Sigmoid colon (tissue), 7 donors: ENCODE measurements around the gene UHRF2. TPM values are rescaled to one million over a fixed set of nuclear protein-coding genes. Genes with fewer than 3 reads are reported as not detected.
"Not testable (repeated sequence)": the region's sequence is repeated elsewhere in the genome, so short reads cannot be mapped to it uniquely, and the experiment has no call there.

Experiments
- DNase-seq: peaks from one replicate; pipeline ENCODE4 v3.0.0-alpha.2; 2019
- H3K27ac ChIP-seq, 4 donors: fragments of 200-600 bp; sonication (generic); one replicate each; pipeline ENCODE4 v1.5.1; 2016 to 2019; ENCODE audit warnings: mild to moderate bottlenecking in 1 of 4
- H3K27me3 ChIP-seq, 3 donors: fragments of 200-600 bp; sonication (generic); one replicate each; pipeline ENCODE4 v1.5.1; 2019; ENCODE audit warnings: mild to moderate bottlenecking in 1 of 3
- H3K36me3 ChIP-seq, 4 donors: fragments of 200-600 bp; sonication (generic); one replicate each; pipeline ENCODE4 v1.5.1; 2016 to 2019
- H3K4me1 ChIP-seq, 4 donors: fragments of 200-600 bp; sonication (generic); one replicate each; pipeline ENCODE4 v1.5.1; 2017 to 2019
- H3K4me3 ChIP-seq, 4 donors: fragments of 200-600 bp; sonication (generic); one replicate each; pipeline ENCODE4 v1.5.1; 2017 to 2019; ENCODE audit warnings: mild to moderate bottlenecking in 2 of 4, moderate library complexity in 1 of 4
- H3K9me3 ChIP-seq, 4 donors: fragments of 200-600 bp in 3 of 4; sonication (generic) in 3 of 4; one replicate each; pipeline versions ENCODE4 v1.5.1 to v1.6.1; 2013 to 2019
- CTCF ChIP-seq, 4 experiments: fragments of 450-650 bp in 3 of 4; fragments of 200-600 bp in 1 of 4; IDR thresholded peaks; one replicate each; pipeline ENCODE4 v1.5.1; 2016 to 2019; ENCODE audit warnings: antibody characterized with exemption in 4 of 4, mild to moderate bottlenecking in 3 of 4, moderate library complexity in 2 of 4
- EP300 ChIP-seq, 4 donors: sonication (generic); formaldehyde crosslinking; IDR thresholded peaks; one replicate each; pipeline ENCODE4 v1.6.1; 2017; ENCODE audit warnings: antibody characterized with exemption in 4 of 4
- POLR2A ChIP-seq, 2 donors: fragments of 450-650 bp; IDR thresholded peaks; one replicate each; pipeline ENCODE4 v1.6.1; 2016; ENCODE audit warnings: antibody characterized with exemption in 2 of 2, mild to moderate bottlenecking in 2 of 2, moderate library complexity in 2 of 2
- POLR2AphosphoS5 ChIP-seq, 4 donors: sonication (generic); formaldehyde crosslinking; IDR thresholded peaks; one replicate each; pipeline ENCODE4 v1.6.1; 2017; ENCODE audit warnings: antibody characterized with exemption in 4 of 4
- WGBS, 2 donors: extraction: QIAGEN DNeasy Blood & Tissue Kit; methylation state at CpG; one replicate each; pipeline ENCODE4 v1.1.7; 2013; 5-methylcytosine and 5-hydroxymethylcytosine counted together
- intact Hi-C: fragments of 100-400 bp; cut with DNase I; formaldehyde crosslinking; loops from one replicate; pipeline ENCODE4 v1.15.1; 2023
- polyA plus RNA-seq, 3 donors: library from polyadenylated mRNA; stranded (reverse); fragments of 200-250 nt; gene quantifications; one replicate each; pipeline ENCODE4 v1.2.3, GENCODE V29; 2013
- total RNA-seq, 4 donors: library from RNA; depleted of rRNA; stranded (reverse); fragments of >200 nt; gene quantifications; one replicate each; pipeline ENCODE4 v1.1.0, GENCODE V29; 2016
- donor health status: healthy with polysubstance abuse.
- donor health status: Bipolar disorder and iron deficiency.
- donor health status: healthy.

UHRF2 gene
- total and polyA plus RNA-seq, 7 donors = 7.6 to 55.6 (median 49.1) TPM

- no peak for DNase-seq
- no peaks in the 10 kb centered on the region for H3K36me3 ChIP-seq
- H3K9me3 ChIP-seq = no peaks in the 10 kb centered on the region
- TF ChIP-seq CTCF (IDR thresholded peaks at IDR 0.05) (no peak), EP300 (IDR thresholded peaks at IDR 0.05) (no peak), POLR2A (IDR thresholded peaks at IDR 0.05) (no peak), POLR2AphosphoS5 (IDR thresholded peaks at IDR 0.05) (no peak)
- H3K4me1 ChIP-seq = no peaks in the 10 kb centered on the region
- 71 to 87% methylated on average over 3 of the region's 3 CpGs for WGBS, 2 donors
- intact Hi-C loops = no loop called here
- no peak overlapping the region for H3K27ac ChIP-seq
- H3K4me3 ChIP-seq = no peak overlapping the region
- no peaks in the 10 kb centered on the region for H3K27me3 ChIP-seq
These were observed 125.7 kb downstream of the UHRF2 start for GRCh38 chr9:6538666-6539071.

GRCh38 chr9:6542617-6543016, 129.6 kb downstream of the UHRF2 start:
- H3K27ac ChIP-seq, intact Hi-C loops, H3K36me3 ChIP-seq, H3K4me3 ChIP-seq, H3K9me3 ChIP-seq, DNase-seq, H3K4me1 ChIP-seq, H3K27me3 ChIP-seq: not testable (repeated sequence)
- WGBS, 2 donors = 89 to 90% methylated on average over 5 of the region's 5 CpGs

- Histone ChIP-seq H3K9me3 (no peaks in the 10 kb centered on the region), H3K27ac (no peak overlapping the region), H3K4me1 (no peaks in the 10 kb centered on the region), H3K4me3 (no peak overlapping the region), H3K27me3 (no peaks in the 10 kb centered on the region), H3K36me3 (no peaks in the 10 kb centered on the region)
- intact Hi-C loops = no loop called here
- no peak for DNase-seq
- TF ChIP-seq EP300 (IDR thresholded peaks at IDR 0.05) = no peak
- TF ChIP-seq POLR2A (IDR thresholded peaks at IDR 0.05) = no peak
- no peak for TF ChIP-seq CTCF (IDR thresholded peaks at IDR 0.05)
- TF ChIP-seq POLR2AphosphoS5 (IDR thresholded peaks at IDR 0.05) = no peak
- 59 to 67% methylated on average over 6 of the region's 6 CpGs for WGBS, 2 donors
These were observed 130.2 kb downstream of the UHRF2 start for GRCh38 chr9:6543204-6543603.

- no peaks in the 10 kb centered on the region for H3K36me3 ChIP-seq
- H3K4me1 ChIP-seq = no peaks in the 10 kb centered on the region
- no peak overlapping the region for H3K27ac ChIP-seq
- H3K4me3 ChIP-seq = no peak overlapping the region
- no peak for DNase-seq
- intact Hi-C loops = no loop called here
- 90 to 95% methylated on average over 8 of the region's 8 CpGs for WGBS, 2 donors
- TF ChIP-seq POLR2A (IDR thresholded peaks at IDR 0.05) (no peak), EP300 (IDR thresholded peaks at IDR 0.05) (no peak), POLR2AphosphoS5 (IDR thresholded peaks at IDR 0.05) (no peak), CTCF (IDR thresholded peaks at IDR 0.05) (no peak)
- no peaks in the 10 kb centered on the region for H3K27me3 ChIP-seq
- no peaks in the 10 kb centered on the region for H3K9me3 ChIP-seq
These were observed 132.2 kb downstream of the UHRF2 start for GRCh38 chr9:6545017-6545691.

- H3K27ac ChIP-seq = no peak overlapping the region
- intact Hi-C loops = no loop called here
- TF ChIP-seq POLR2A (IDR thresholded peaks at IDR 0.05) (no peak), POLR2AphosphoS5 (IDR thresholded peaks at IDR 0.05) (no peak), CTCF (IDR thresholded peaks at IDR 0.05) (no peak), EP300 (IDR thresholded peaks at IDR 0.05) (no peak)
These were observed 136.3 kb downstream of the UHRF2 start for GRCh38 chr9:6549106-6549800.

More at GRCh38 chr9:6549106-6549800, 136.3 kb downstream of the UHRF2 start:
- WGBS, 2 donors = 55 to 72% methylated on average over 8 of the region's 8 CpGs
- Histone ChIP-seq H3K4me3 (no peak overlapping the region), H3K36me3 (no peaks in the 10 kb centered on the region), H3K9me3 (no peaks in the 10 kb centered on the region), H3K4me1 (peaks cover 0 to 11% (median 4%) of the 10 kb centered on the region in 4 donors), H3K27me3 (no peaks in the 10 kb centered on the region)
- DNase-seq = no peak
